OCI-LY1 (cell line): ENCODE data around the gene ARFIP2.

Experiments used
- CTCF ChIP-seq: fragments of 200-600 bp; sonication (generic), shearing (Covaris generic); IDR thresholded peaks from 2 replicates; pipeline ENCODE4 v1.5.1; 2017; ENCODE audit warnings: mild to moderate bottlenecking, antibody characterized with exemption, low read length, moderate library complexity, mixed read lengths
- EZH2 ChIP-seq: fragments of 200-600 bp; sonication (generic), shearing (Covaris generic); IDR thresholded peaks from 2 replicates; pipeline ENCODE4 v1.8.0; 2017; ENCODE audit warnings: borderline replicate concordance, mixed run types, mild to moderate bottlenecking, antibody characterized with exemption, low read length, moderate library complexity, mixed read lengths

- TF ChIP-seq CTCF (no peak), EZH2 (no peak)
Observed at GRCh38 chr11:6455070-6455469, 26.1 kb downstream of the ARFIP2 start.
